Kidney (tissue), 14 donors: ENCODE results near the gene KIF17. TPM values are rescaled to one million over a fixed set of nuclear protein-coding genes. Genes with fewer than 3 reads are reported as not detected.

Source experiments
- DNase-seq, 5 donors: peaks; one replicate each; pipeline ENCODE4 v3.0.0-alpha.2; 2013 to 2020
- FAIRE-seq: peaks from 2 replicates; lab custom pipeline; 2012; peaks lifted over from hg19 to GRCh38; lab: Jason Lieb, UNC
- H3K27ac ChIP-seq, 2 donors: one replicate each; pipeline ENCODE4 v1.7.0; 2013; ENCODE audit warnings: low read depth in 2 of 2, low read length in 2 of 2, inconsistent platforms in 1 of 2
- H3K27me3 ChIP-seq: one replicate; pipeline ENCODE4 v1.7.1; 2013; ENCODE audit warnings: low read length, inconsistent platforms; ENCODE audit not compliant: control insufficient read depth, insufficient read depth
- H3K36me3 ChIP-seq, 3 donors: one replicate each; pipeline versions ENCODE4 v1.7.0 to v1.7.1; 2013; ENCODE audit warnings: low read length in 3 of 3, control low read depth in 1 of 3, inconsistent platforms in 1 of 3; ENCODE audit not compliant: insufficient read depth in 3 of 3, control insufficient read depth in 2 of 3
- H3K4me1 ChIP-seq, 3 donors: one replicate each; pipeline versions ENCODE4 v1.7.0 to v1.7.1; 2013; ENCODE audit warnings: low read length in 3 of 3, inconsistent platforms in 1 of 3, low read depth in 1 of 3; ENCODE audit not compliant: control insufficient read depth in 2 of 3, insufficient read depth in 2 of 3
- H3K4me3 ChIP-seq, 3 donors: one replicate each; pipeline versions ENCODE4 v1.7.0 to v1.8.1; 2013; ENCODE audit warnings: low read length in 3 of 3, control low read depth in 1 of 3, inconsistent platforms in 1 of 3
- H3K9ac ChIP-seq, 3 donors: one replicate each; pipeline versions ENCODE4 v1.7.0 to v1.7.1; 2013; ENCODE audit warnings: low read length in 3 of 3, control low read depth in 1 of 3, inconsistent platforms in 1 of 3
- H3K9me3 ChIP-seq, 3 donors: one replicate each; pipeline versions ENCODE4 v1.7.0 to v1.7.1; 2013; ENCODE audit warnings: low read length in 3 of 3, control low read depth in 1 of 3, inconsistent platforms in 1 of 3; ENCODE audit not compliant: control insufficient read depth in 2 of 3, insufficient read depth in 1 of 3
- intact Hi-C: fragments of 100-400 bp; cut with DNase I; formaldehyde crosslinking; loops from one replicate; pipeline ENCODE4 v1.11.1; 2022
- polyA plus RNA-seq: library from polyadenylated mRNA; stranded (reverse); fragments of 350-450 nt; fragmentation: Illumina TruSeq; extraction: RNeasy Lipid Tissue Mini Kit (QIAGEN cat#74804); gene quantifications from one replicate; pipeline ENCODE4 v1.2.3, GENCODE V29; 2014; ENCODE audit warnings: low read depth, low replicate concordance; ENCODE audit not compliant: insufficient read depth
- total RNA-seq: library from RNA; stranded (reverse); fragmentation: NEBNext Ultra II Directional; extraction: Animal tissue kit (Norgen Biotek cat#: 25700); gene quantifications from one replicate; pipeline ENCODE4 v1.2.1, GENCODE V29; 2021
- TF ChIP-seq, protein P1 (sequence below): IDR thresholded peaks from 3 replicates; pipeline ENCODE4 v1.5.1; 2012; ENCODE audit warnings: mild to moderate bottlenecking, moderate library complexity, borderline replicate concordance; ENCODE audit not compliant: insufficient read depth; ENCODE audit errors: extremely low read depth
- donor health status: control.
- donor health status: control.
- donor health status: control.
- donor health status: control.
- donor health status: control.
- donor health status: DM: yes; HTN: yes; CAD: no.
- donor health status: Normal renal cell carcinoma (clear cell type).

The KIF17 gene
- total and polyA plus RNA-seq, 2 donors from 2014 or later = 3.7 to 4.9 TPM

GRCh38 chr1:20726932-20727745 lies 9.3 kb upstream of the KIF17 start:
- H3K27me3 ChIP-seq = peaks cover 7% of the 10 kb centered on the region
- H3K9ac ChIP-seq = no peak overlapping the region
- TF ChIP-seq, protein P1, sequence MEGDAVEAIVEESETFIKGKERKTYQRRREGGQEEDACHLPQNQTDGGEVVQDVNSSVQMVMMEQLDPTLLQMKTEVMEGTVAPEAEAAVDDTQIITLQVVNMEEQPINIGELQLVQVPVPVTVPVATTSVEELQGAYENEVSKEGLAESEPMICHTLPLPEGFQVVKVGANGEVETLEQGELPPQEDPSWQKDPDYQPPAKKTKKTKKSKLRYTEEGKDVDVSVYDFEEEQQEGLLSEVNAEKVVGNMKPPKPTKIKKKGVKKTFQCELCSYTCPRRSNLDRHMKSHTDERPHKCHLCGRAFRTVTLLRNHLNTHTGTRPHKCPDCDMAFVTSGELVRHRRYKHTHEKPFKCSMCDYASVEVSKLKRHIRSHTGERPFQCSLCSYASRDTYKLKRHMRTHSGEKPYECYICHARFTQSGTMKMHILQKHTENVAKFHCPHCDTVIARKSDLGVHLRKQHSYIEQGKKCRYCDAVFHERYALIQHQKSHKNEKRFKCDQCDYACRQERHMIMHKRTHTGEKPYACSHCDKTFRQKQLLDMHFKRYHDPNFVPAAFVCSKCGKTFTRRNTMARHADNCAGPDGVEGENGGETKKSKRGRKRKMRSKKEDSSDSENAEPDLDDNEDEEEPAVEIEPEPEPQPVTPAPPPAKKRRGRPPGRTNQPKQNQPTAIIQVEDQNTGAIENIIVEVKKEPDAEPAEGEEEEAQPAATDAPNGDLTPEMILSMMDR = no peak
- no peak for FAIRE-seq
- no peaks in the 10 kb centered on the region for H3K36me3 ChIP-seq
- DNase-seq = no peak
- H3K4me3 ChIP-seq = no peak overlapping the region
- no peak overlapping the region for H3K27ac ChIP-seq
- H3K4me1 ChIP-seq = peaks cover 0 to under 1% (median 0%) of the 10 kb centered on the region in 3 donors
- intact Hi-C loops = no loop called here
- H3K9me3 ChIP-seq = no peaks in the 10 kb centered on the region

DNA sequence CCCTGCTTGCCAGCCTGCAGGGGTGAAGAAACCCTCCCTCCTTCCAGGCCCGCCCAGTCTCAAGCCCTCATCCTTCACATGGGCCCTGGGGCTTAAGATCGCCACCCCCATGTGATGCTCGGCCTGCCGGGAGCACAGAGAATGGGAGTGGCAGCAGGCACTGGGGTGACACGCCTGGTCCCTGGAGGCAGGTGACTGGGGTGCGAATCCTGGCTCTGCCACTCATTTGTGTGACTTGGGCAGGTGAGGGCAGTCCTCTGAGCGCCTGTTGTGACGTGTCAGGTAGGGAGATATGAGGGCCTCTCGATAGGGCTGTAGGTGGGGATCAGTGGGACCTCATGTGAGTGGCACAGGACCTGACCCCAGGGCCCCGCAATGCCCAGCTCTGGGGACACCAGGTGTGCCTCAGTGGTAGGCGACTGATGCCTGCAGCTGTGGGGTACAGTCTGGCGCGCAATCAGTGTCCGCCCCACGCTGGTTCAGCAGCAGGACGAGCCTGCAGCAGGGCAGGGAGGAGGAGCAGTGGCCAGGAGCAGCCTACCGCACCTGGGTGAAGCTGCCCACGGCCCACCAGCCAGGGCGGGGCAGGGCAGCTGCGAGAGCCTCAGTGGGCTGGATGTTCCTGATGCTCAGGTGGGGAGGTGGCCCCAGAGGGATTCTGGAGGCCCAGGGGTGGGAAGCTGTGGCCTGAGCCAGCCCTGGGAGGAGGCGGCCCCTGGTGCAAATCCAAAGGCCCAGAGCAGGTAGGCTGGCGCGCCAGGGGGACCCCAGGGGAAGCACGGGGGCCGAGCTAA lies 8.5 kb upstream of the KIF17 start:
- Histone ChIP-seq H3K9me3 (no peaks in the 10 kb centered on the region), H3K4me1 (no peaks in the 10 kb centered on the region), H3K27ac (no peak overlapping the region), H3K9ac (no peak overlapping the region), H3K27me3 (peaks cover 6% of the 10 kb centered on the region), H3K36me3 (no peaks in the 10 kb centered on the region), H3K4me3 (no peak overlapping the region)
- peak in 1 of 5 donors; percentile 38 for DNase-seq
- TF ChIP-seq, protein P1 = no peak
- intact Hi-C loops = no loop called here
- no peak for FAIRE-seq

DNA sequence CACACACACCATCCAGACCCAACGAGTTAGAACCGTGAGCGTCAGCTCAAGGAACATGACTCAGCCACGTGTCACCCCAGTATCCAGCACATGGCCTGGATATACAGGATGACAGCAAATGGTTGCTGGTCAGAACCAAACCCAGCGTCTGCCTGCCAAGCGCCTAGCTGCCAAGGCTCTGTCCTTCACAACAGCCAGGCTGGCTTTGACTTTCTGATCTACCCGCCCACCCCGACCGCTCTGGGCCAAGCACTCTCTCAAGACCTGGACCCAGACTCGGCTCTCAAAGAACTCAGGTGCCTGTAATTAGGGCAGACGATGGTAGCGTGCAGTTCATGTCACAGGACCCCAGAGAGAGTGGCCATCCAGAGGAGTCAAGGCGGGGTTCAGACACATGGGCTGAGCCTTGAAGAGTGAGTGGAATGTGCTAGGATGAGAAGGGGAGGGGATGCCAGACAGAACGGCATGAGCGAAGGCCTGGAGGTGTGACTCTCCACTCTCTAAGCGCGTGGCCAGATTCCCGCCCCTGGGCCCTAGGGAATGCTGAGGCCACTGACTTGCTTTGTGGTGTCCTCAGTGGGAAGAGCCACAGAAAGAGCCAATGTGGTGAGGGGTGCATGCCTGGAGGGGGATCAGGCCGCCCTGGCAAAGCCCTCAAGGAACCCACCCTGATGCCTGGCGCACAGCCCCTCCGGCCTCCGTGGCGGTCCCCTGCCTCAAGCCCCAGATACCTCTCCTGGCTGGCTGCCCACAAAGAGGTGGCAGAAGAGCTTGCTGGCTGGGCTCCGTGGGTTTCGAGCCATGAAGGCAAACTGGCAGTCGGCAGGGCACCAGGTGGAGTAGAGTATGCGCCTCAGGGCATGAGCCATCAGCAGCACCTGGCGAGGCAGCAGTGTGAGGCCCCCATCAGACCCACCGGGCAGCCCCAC lies 7.6 kb upstream of the KIF17 start:
- intact Hi-C loops = no loop called here
- Histone ChIP-seq H3K27me3 (no peaks in the 10 kb centered on the region), H3K27ac (no peak overlapping the region), H3K36me3 (no peaks in the 10 kb centered on the region), H3K9me3 (no peaks in the 10 kb centered on the region), H3K4me1 (no peaks in the 10 kb centered on the region), H3K9ac (no peak overlapping the region), H3K4me3 (no peak overlapping the region)
- FAIRE-seq (no peak), DNase-seq (peak in 2 of 5 donors; percentile 16 to 43)
- TF ChIP-seq, protein P1 = no peak
